ENCODE data around the gene TMEM74B. TPM values are rescaled to one million over a fixed set of nuclear protein-coding genes. Genes with fewer than 3 reads are reported as not detected.

Gene TMEM74B
- total RNA-seq, 4 donors from 2014 or later: 0.71 to 2.1 (median 1.2) TPM

DNA sequence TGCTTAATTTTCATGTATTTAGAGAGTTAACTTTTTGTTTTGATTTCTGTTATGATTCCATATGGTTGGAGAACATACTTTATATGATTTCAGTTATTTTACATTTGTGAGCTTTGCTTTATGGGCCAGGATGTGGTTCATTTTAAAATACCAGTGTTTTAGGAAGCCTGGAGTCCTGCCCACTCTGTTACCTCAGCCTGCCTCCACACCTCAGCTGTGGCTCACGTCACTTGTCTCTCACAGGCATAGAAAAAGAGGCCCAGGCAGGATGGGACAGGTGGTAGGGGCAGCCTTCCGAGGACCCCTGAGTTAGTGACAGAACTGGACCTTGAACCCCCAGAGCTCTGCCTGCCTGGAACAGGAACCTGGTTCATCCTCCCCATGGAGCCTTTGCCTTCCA, 50.4 kb downstream of the TMEM74B start:
- no peak overlapping the region for H3K27ac ChIP-seq (replicated peaks in 1 of 4)
- no peak for DNase-seq (ENCODE audit: extremely low spot score)
- WGBS: 100% methylated on average over 1 of the region's 2 CpGs
- no peak for TF ChIP-seq POLR2A (IDR thresholded peaks at IDR 0.05; ENCODE audit: low read depth)
- no peak for TF ChIP-seq CTCF (IDR thresholded peaks at IDR 0.05)
- TF ChIP-seq EP300 (IDR thresholded peaks at IDR 0.05): no peak
- no peak for TF ChIP-seq POLR2AphosphoS5 (IDR thresholded peaks at IDR 0.05)
- peaks cover 37 to 89% (median 80%) of the 10 kb centered on the region in 4 donors for H3K36me3 ChIP-seq
- peaks cover 0 to 7% (median 0%) of the 10 kb centered on the region in 4 donors for H3K4me1 ChIP-seq
- H3K4me3 ChIP-seq: no peak overlapping the region
- no peaks in the 10 kb centered on the region for H3K9me3 ChIP-seq
- no peaks in the 10 kb centered on the region for H3K27me3 ChIP-seq
- intact Hi-C loops (cut with DNase I): no loop called here

- Histone ChIP-seq H3K27me3 (no peaks in the 10 kb centered on the region), H3K27ac (replicated peaks in 1 of 4) (no peak overlapping the region), H3K36me3 (peaks cover 52 to 90% (median 82%) of the 10 kb centered on the region in 4 donors), H3K4me3 (no peak overlapping the region), H3K4me1 (peaks cover 0 to 7% (median 0%) of the 10 kb centered on the region in 4 donors), H3K9me3 (no peaks in the 10 kb centered on the region)
- DNase-seq (ENCODE audit: extremely low spot score): no peak
- WGBS: 87% methylated on average over 3 of the region's 3 CpGs
- TF ChIP-seq POLR2AphosphoS5 (IDR thresholded peaks at IDR 0.05) (no peak), CTCF (IDR thresholded peaks at IDR 0.05) (no peak), POLR2A (IDR thresholded peaks at IDR 0.05; ENCODE audit: low read depth) (no peak), EP300 (IDR thresholded peaks at IDR 0.05) (no peak)
- intact Hi-C loops (cut with DNase I): no loop called here
Observed at GRCh38 chr20:1131354-1131753, 53.4 kb downstream of the TMEM74B start.

DNA sequence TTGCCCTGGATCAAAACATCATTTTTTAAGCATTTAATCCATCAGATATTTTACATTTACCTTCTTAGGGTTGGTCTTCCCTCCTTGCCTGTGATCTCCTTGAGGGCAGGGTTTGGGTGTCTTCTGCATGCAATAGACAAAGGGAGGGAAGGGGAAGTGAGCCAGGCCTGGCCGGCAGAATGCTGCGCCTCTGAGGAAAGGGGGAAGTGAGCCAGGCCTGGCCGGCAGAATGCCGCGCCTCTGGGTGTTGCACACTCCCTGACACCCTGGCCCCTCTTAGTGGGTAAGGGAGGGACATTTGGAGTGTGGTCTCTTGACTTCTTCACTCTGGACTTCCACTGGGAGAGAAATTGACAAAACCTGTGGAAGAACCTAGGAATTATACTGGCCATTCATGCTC, 53.9 kb downstream of the TMEM74B start:
- WGBS: 90% methylated on average over 5 of the region's 5 CpGs
- DNase-seq (ENCODE audit: extremely low spot score): no peak

More for the DNA sequence above, 53.9 kb downstream of the TMEM74B start:
- no peaks in the 10 kb centered on the region for H3K27me3 ChIP-seq
- H3K9me3 ChIP-seq: no peaks in the 10 kb centered on the region
- no peak for TF ChIP-seq POLR2AphosphoS5 (IDR thresholded peaks at IDR 0.05)
- TF ChIP-seq EP300 (IDR thresholded peaks at IDR 0.05): no peak
- TF ChIP-seq CTCF (IDR thresholded peaks at IDR 0.05): no peak
- TF ChIP-seq POLR2A (IDR thresholded peaks at IDR 0.05; ENCODE audit: low read depth): no peak
- no peak overlapping the region for H3K27ac ChIP-seq (replicated peaks in 1 of 4)
- H3K36me3 ChIP-seq: peaks cover 50 to 90% (median 82%) of the 10 kb centered on the region in 4 donors
- H3K4me1 ChIP-seq: peaks cover 0 to 7% (median 0%) of the 10 kb centered on the region in 4 donors
- no peak overlapping the region for H3K4me3 ChIP-seq
- intact Hi-C loops (cut with DNase I): no loop called here

Other genes starting within 250 kb of the TMEM74B start
- gene RSPO4, start 182.7 kb downstream of the TMEM74B start, total RNA-seq: 1 to 10 TPM in 1 of 4 donors, under 1 TPM in 3; 0.06 to 2.5 (median 0.52) TPM
- gene PSMF1, start 66.4 kb downstream of the TMEM74B start, total RNA-seq: 10 to 100 TPM; 65.4 to 91.5 (median 73.4) TPM
- under 1 TPM in 2 of 4 donors, not detected in 2; 0.17 to 0.52 TPM for gene C20orf202, start 18.5 kb upstream of the TMEM74B start, total RNA-seq
- gene RAD21L1, start 41.1 kb upstream of the TMEM74B start, total RNA-seq: not detected
- 10 to 100 TPM in 3 of 4 donors, 1 to 10 TPM in 1; 9.6 to 29.5 (median 17.3) TPM for gene SNPH, start 81.3 kb upstream of the TMEM74B start, total RNA-seq
- 1 to 10 TPM; 2.1 to 6.2 (median 4.1) TPM for gene SDCBP2, start 144.2 kb upstream of the TMEM74B start, total RNA-seq
- 10 to 100 TPM; 84.3 to 99.2 (median 89.8) TPM for gene FKBP1A, start 208.1 kb upstream of the TMEM74B start, total RNA-seq